Activated T-cell treated with anti-CD3 and anti-CD28 coated beads, Interleukin-2, amount 50 U/mL, for 24 hours (primary cell): Measurements from ENCODE around the gene PTRH1.

Source experiments
- DNase-seq: peaks from one replicate; pipeline ENCODE4 v3.0.0-alpha.2; 2020
- H3K27ac Mint-ChIP-seq: 2 replicates; pipeline ENCODE4 v1.8.0; 2020; ENCODE audit warnings: mild to moderate bottlenecking, mixed read lengths
- H3K27me3 Mint-ChIP-seq: 2 replicates; pipeline ENCODE4 v1.8.0; 2020; ENCODE audit warnings: mixed read lengths
- H3K36me3 Mint-ChIP-seq: 2 replicates; pipeline ENCODE4 v1.8.0; 2020; ENCODE audit warnings: low read depth, mixed read lengths
- H3K4me1 Mint-ChIP-seq: 2 replicates; pipeline ENCODE4 v1.8.0; 2020; ENCODE audit warnings: low read depth, mixed read lengths
- H3K4me3 Mint-ChIP-seq: 2 replicates; pipeline ENCODE4 v1.8.0; 2020; ENCODE audit warnings: mild to moderate bottlenecking, moderate library complexity, mixed read lengths
- H3K9me3 Mint-ChIP-seq: 2 replicates; pipeline ENCODE4 v1.8.0; 2020; ENCODE audit warnings: mixed read lengths

The PTRH1 gene

DNA sequence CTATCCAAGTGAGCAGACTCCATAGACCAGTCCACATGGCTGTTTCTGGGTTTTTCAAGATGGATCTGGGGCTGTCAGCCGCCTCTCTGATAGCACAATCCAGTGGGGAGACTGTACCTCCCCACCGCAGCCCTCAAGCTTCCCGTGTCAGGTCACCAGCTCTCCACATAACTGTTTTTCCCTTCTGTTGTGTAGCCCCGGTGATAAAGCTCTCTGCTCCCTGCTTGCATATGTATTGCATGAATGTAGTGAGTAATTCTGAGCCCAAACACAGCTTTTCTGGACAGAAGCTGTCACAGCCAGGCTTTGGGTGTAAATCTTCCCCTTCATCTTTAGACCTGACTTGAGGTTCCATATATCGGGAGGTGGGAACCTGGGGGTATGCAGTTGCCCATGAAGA lies 31.7 kb downstream of the PTRH1 start:
- Mint-ChIP-seq H3K4me3 (no peak overlapping the region), H3K27me3 (no peaks in the 10 kb centered on the region), H3K36me3 (peaks cover 17% of the 10 kb centered on the region), H3K9me3 (no peaks in the 10 kb centered on the region), H3K4me1 (no peaks in the 10 kb centered on the region), H3K27ac (no peak overlapping the region)
- DNase-seq = no peak

DNA sequence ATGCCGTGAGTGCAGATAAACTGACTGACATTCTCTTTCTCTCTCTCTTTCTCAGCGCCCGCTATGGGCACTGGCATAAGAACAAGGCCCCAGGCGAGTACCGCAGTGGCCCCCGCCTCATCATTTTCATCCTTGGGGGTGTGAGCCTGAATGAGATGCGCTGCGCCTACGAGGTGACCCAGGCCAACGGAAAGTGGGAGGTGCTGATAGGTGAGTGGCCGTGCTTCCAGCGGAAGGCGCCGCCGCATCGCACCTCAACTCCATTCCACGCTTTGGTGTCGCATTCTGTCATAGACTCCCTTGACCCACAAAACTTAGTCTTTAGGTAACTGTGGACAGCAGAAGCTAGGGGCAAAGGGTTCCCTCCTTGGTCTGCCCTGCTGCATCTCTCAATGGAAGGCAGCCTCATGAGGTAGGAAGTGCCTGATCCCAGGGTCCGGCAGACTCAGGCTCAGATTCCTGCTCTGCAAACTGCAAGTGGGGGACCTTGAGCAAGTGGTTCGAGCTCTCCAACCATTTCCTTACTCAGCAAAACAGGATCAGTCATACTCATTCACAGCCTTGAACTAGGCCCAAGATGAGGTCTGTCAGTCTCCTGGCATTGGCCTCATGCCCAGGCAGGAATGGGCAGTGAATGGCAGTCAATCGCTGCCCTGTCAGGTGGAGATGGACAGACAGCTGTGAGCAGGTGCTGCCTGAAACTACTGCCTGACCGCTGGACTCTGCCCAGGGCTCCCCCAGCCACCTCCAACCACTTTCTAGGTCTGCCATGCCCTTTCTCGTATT lies 32.9 kb downstream of the PTRH1 start:
- no peak for DNase-seq
- no peaks in the 10 kb centered on the region for H3K9me3 Mint-ChIP-seq
- no peaks in the 10 kb centered on the region for H3K4me1 Mint-ChIP-seq
- H3K36me3 Mint-ChIP-seq = peaks cover 19% of the 10 kb centered on the region
- no peak overlapping the region for H3K27ac Mint-ChIP-seq
- H3K27me3 Mint-ChIP-seq = no peaks in the 10 kb centered on the region
- H3K4me3 Mint-ChIP-seq = no peak overlapping the region

DNA sequence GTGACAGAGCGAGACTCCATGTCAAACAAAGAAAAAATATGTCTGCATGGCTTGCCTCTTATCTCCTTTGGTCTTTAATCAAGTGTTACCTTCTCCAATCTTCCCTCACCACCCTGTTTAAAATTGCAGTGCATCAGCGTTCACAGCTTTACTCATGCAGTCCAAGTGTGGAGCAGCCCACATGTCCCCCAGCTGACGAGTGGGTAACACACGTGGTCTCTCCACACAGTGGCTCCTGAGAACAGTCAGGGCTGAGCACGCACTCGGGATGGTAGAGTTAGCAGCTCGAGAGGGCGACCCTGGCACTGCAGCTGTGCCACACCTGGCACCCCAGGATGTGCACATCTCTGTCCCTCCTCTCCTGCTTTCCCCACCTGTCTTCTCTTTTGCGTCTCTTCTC lies 34.6 kb downstream of the PTRH1 start:
- DNase-seq = no peak
- H3K4me3 Mint-ChIP-seq = no peak overlapping the region
- no peaks in the 10 kb centered on the region for H3K4me1 Mint-ChIP-seq
- no peaks in the 10 kb centered on the region for H3K9me3 Mint-ChIP-seq
- no peaks in the 10 kb centered on the region for H3K27me3 Mint-ChIP-seq
- H3K36me3 Mint-ChIP-seq = peaks cover 22% of the 10 kb centered on the region
- H3K27ac Mint-ChIP-seq = no peak overlapping the region

DNA sequence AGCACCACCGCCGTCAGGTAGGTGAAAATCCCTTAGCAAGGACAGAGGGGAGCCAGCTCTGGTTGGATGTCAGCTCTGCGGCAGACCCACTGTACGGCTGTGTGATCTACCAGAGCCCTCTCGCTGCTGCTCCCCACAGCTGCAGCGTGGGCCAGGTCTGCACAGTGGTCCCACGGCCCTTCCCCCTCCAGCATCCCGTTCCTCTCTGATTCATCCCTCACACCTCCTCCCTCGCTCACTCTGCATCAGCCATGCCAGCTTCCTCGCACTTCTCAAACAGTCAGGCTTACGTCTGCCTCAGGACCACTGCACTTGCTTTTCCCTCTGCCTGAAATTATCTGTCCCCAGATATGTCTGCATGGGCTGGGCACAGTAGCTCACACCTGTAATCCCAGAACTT lies 35.2 kb downstream of the PTRH1 start:
- Mint-ChIP-seq H3K27me3 (no peaks in the 10 kb centered on the region), H3K4me3 (no peak overlapping the region), H3K4me1 (no peaks in the 10 kb centered on the region)

DNA sequence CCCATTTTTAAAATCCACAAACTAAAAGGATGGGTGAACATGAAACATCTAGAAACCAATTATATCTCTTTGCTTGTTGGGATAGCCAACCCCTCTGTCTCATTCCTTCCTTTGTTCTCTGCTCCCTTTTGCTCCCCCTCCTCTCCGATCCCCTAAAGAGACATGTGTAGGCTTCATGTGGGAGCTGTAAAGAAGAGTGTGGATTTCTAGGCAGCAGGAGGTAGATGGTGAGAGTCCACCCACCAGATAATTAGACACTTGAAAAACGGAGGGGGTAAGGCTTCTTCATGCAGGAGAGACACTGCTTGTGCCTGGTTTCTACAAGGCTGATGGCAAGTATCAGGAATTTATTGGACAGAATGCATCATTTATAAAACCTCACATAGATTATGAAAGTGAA lies 36.0 kb downstream of the PTRH1 start:
- DNase-seq = no peak
- H3K9me3 Mint-ChIP-seq = no peaks in the 10 kb centered on the region
- H3K4me1 Mint-ChIP-seq = no peaks in the 10 kb centered on the region
- no peak overlapping the region for H3K27ac Mint-ChIP-seq
- H3K36me3 Mint-ChIP-seq = peaks cover 22% of the 10 kb centered on the region
- no peaks in the 10 kb centered on the region for H3K27me3 Mint-ChIP-seq
- no peak overlapping the region for H3K4me3 Mint-ChIP-seq

More for the DNA sequence above, 35.2 kb downstream of the PTRH1 start:
- H3K9me3 Mint-ChIP-seq = no peaks in the 10 kb centered on the region
- peaks cover 22% of the 10 kb centered on the region for H3K36me3 Mint-ChIP-seq
- DNase-seq = no peak
- H3K27ac Mint-ChIP-seq = no peak overlapping the region

DNA sequence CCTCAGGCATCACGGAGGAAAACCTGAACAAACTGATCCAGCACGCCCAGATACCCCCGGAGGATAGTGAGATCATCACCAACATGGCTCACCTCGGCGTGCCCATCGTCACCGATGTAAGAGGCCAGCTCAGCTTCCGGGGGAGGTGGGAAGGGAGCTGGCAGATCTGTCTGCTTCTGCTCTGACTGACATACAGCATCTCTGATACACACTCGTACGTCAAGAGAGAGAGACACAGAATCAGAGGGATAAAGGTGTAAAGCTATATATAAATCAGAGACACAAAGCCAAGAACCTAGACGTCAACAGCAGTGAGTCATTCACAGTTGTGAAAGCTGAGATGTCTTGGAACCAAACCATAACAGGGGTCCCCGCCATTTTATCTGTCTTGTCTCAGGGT lies 38.8 kb downstream of the PTRH1 start:
- H3K4me1 Mint-ChIP-seq = no peaks in the 10 kb centered on the region
- H3K27ac Mint-ChIP-seq = no peak overlapping the region
- DNase-seq = no peak
- H3K9me3 Mint-ChIP-seq = no peaks in the 10 kb centered on the region
- H3K36me3 Mint-ChIP-seq = peaks cover 25% of the 10 kb centered on the region
- no peaks in the 10 kb centered on the region for H3K27me3 Mint-ChIP-seq
- no peak overlapping the region for H3K4me3 Mint-ChIP-seq

DNA sequence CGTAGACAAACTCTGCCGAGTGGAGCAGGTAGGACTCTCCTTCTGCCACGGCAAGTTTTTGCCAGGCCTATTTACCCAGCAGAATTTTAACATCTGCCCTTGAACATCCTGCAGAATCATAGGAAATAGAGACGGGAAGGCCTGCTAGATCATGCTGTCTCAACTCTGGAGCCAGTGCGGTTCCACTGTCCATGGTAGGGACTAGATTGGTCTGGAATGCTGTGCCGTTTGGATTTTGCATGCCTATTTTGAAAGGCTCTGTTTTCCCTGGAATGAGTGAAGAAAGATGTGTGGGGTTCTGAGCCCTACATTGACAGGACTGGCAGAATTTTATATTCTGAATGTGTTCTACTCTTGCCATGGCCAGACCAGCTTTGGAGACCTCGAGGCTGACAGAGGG lies 42.2 kb downstream of the PTRH1 start:
- no peak overlapping the region for H3K27ac Mint-ChIP-seq
- peaks cover 16% of the 10 kb centered on the region for H3K36me3 Mint-ChIP-seq
- no peak for DNase-seq
- no peaks in the 10 kb centered on the region for H3K27me3 Mint-ChIP-seq
- H3K9me3 Mint-ChIP-seq = no peaks in the 10 kb centered on the region
- no peaks in the 10 kb centered on the region for H3K4me1 Mint-ChIP-seq
- H3K4me3 Mint-ChIP-seq = no peak overlapping the region

DNA sequence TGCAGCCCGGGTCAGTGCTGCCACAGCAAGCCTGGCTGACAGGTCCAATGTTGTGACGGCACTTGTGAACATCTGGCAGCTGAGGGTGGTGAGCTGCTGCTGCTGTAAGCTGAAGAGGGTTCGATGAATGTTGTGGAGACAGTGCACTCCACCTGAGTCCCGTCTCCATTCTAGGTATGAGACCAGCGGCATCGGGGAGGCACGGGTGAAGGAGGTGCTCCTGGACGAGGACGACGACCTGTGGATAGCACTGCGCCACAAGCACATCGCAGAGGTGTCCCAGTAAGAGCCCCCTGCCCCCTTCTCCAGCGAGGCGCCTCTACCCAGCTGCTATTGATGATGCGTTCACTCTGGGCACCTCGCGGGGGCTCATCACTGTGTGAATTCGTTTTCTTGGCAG lies 47.6 kb downstream of the PTRH1 start:
- H3K27ac Mint-ChIP-seq = no peak overlapping the region
- DNase-seq = no peak
- H3K9me3 Mint-ChIP-seq = no peaks in the 10 kb centered on the region
- H3K4me3 Mint-ChIP-seq = no peak overlapping the region
- no peaks in the 10 kb centered on the region for H3K27me3 Mint-ChIP-seq
- H3K4me1 Mint-ChIP-seq = no peaks in the 10 kb centered on the region
- H3K36me3 Mint-ChIP-seq = peaks cover 18% of the 10 kb centered on the region

DNA sequence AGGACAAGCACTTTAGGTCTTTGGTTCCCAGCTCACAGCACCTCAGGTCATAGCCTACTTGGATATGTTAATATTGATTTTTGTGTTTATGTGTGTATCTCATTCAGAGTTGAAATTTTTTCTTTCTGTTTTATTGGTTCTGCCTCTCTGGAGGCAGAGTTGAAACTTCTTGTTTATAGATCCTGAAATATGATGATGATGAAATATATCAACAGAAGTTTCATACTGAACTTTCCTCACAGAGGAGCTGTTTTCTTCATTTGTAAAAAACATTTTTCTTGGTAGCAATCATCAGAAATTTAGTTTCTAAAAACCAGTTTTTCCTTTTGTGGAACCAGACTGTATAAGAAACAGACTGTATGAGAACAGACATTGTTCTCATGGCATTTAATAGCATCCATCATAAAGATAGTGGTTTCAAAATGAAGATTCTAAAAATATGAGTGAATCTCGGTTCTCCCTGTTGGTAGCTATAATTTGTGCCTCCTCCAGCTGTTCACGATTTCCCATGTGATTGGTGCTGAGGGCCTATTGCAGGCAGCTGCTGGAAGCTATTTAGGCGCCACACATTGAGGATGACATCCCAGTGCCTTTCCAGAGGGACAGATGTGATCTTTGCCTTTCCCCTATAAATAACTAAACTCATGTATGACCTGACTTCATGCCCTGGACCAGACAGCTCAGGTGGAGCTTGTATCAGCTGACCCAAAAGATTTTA lies 48.2 kb downstream of the PTRH1 start:
- Mint-ChIP-seq H3K36me3 (peaks cover 21% of the 10 kb centered on the region), H3K4me1 (no peaks in the 10 kb centered on the region), H3K9me3 (no peaks in the 10 kb centered on the region), H3K27ac (no peak overlapping the region), H3K27me3 (no peaks in the 10 kb centered on the region), H3K4me3 (no peak overlapping the region)
- no peak for DNase-seq

DNA sequence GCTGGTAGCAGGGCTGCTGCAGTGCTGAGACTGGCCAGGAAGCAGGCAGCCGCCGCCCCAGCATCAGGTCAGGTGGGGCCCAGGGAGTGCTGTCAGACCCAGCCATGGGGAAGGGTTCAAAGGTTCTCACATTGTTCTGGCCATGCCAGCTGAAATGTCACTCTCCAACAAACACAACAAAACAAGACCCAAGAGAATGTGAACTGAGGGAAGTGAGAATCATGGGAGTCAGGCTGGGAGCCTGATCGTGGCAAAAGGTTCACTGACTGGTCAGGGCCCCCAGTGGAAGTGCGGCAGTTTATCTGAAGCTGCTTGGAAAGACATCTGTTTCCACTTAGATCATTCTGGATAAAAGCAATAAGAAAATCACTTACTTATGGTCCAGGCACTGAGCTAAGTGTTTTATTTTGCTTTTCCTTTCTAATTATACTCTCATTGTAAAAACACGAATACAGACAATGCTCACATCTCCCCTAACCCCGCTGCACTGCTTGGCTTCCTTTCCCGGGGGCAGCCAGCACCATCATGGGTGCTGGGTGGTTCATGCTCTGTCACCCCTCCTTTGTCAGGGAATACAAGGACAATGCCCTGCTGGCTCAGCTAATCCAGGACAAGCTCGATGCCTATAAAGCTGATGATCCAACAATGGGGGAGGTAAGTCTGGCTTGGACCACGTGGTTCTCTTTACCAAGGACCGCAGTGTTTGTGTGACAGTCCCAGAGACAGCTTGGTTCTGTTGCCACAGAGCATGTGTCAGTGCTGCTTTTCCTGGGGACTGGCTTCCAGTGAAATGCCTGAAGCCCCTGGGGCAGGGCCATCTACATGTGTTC lies 50.6 kb downstream of the PTRH1 start:
- DNase-seq = no peak
- no peak overlapping the region for H3K4me3 Mint-ChIP-seq
- no peaks in the 10 kb centered on the region for H3K4me1 Mint-ChIP-seq
- H3K9me3 Mint-ChIP-seq = no peaks in the 10 kb centered on the region
- H3K36me3 Mint-ChIP-seq = peaks cover 21% of the 10 kb centered on the region
- no peaks in the 10 kb centered on the region for H3K27me3 Mint-ChIP-seq
- no peak overlapping the region for H3K27ac Mint-ChIP-seq

DNA sequence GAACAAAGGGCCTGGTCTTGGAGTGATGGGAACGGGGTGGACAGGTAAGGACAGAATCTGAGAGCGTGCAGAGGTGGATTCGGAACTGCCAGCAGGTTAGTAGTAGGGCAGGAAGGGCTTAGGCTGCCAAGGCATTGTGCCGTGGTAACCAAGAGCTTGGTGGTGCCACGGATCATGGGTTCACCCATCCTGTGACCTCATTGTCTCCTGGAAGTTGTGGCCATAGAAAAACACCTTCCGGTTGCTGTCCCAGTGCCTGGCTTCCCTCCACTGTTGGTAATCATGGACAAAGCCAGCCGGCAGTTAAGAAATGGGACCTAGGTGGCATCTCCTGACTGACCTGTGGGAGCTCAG lies 51.2 kb downstream of the PTRH1 start:
- Mint-ChIP-seq H3K27me3 (no peaks in the 10 kb centered on the region), H3K27ac (no peak overlapping the region), H3K36me3 (peaks cover 23% of the 10 kb centered on the region), H3K4me3 (no peak overlapping the region), H3K9me3 (no peaks in the 10 kb centered on the region), H3K4me1 (no peaks in the 10 kb centered on the region)
- DNase-seq = no peak
